ENCODE data around the gene STRIP1.
"Not testable (repeated sequence)": the region's sequence is repeated elsewhere in the genome, so short reads cannot be mapped to it uniquely, and the experiment has no call there.

STRIP1 gene

DNA sequence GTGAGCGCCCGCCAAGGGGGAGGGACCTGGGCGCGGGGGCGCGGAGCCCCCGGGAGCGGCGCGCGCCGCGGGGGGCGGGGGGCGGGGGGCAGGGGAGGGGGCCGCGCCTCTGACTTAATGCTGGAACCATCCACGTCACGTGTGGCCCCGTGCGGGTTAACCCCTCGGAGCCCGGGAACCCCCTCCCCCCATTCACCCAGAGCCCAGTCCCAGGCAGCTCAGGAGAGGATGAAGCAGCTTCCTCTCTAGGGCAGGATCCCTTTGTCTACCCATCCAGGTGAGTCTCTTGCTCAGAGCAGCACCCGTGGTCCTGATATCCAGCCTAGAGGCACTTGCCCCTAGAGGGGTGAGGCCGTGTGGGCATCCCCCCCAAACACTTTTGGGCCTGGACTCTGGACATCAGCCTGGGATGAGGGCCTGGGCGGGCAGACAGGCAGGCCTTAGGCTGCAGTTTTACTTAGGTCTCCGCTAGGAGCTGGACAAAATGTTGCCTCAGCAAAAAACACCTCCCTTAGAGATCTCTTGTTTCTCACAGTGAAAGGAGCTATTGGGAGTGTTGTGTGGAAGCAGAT is 36.3 kb downstream of the STRIP1 start, which contains the start of gene ALX3:
TSS of gene ALX3 (minus strand) at position 2 of the 572 bp plus-strand sequence. CDS start 60 bp downstream, outside the sequence.
- DNase-seq: no peak

DNA sequence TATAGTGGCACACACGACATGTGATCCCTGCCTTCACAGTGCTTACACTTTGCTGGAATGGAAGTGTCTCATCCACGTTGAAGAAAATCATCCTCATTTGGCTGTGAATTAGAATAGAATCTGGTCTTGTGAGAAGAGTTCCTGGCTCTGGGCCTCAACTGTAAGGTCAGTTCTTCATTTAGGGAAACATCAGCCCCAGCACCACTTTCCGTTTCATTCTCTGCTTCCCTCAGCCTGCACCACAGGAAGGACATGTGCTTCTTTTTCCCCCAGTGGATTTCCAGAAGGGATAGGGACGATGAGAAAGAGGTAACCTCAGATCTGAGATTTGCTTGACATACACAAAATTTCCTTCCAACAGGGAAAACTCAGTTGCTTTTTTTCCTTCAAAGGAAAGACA is 39.7 kb downstream of the STRIP1 start:
- DNase-seq: no peak

DNA sequence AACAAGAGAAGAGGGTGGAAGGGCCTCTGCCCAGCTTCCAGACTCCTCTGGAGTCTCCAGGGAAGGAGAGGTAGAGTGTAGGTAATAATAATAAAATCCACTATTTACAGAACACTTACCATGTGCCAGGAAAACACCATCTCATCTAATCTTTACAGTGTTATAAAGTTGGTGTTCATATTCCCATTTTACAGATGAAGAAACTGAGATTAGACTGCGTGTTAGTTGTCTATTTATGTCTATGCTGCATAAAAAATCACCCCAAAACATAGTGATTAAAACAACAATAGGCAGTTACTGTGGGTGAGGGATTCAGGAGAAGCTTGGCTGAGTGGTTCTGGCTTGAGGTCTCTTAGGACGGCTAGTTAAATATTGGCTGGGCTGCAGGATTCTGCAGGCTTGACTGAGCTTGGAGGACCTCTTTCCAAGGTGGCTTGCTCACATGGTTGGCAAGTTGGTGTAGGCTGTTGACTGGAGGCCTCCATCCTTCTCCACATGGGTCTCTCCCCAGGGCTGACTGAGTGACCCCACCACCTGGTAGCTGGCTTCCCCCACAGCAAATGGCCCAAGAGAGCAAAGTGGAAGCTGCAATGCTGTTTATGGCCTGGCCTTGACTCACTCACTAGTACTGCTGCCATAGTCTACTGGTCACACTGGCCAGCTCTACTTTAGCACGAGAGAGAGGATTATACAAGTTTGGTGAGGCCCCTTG is 42.5 kb downstream of the STRIP1 start:
- no peak for DNase-seq

DNA sequence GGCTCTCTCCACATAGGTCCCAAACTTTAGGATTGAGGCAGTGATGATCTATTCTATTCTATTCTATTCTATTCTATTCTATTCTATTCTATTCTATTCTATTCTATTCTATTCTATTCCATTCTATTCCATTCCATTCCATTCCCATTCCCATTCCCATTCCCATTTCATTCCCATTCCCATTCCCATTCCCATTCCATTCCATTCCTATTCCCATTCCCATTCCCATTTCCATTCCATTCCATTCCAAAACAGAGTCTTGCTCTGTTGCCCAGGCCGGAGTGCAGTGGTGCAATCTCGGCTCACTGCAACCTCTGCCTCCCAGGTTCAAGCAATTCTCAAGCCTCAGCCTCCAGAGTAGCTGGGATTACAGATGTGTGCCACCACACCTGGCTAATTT is 45.6 kb downstream of the STRIP1 start:
- not testable (repeated sequence) for DNase-seq

DNA sequence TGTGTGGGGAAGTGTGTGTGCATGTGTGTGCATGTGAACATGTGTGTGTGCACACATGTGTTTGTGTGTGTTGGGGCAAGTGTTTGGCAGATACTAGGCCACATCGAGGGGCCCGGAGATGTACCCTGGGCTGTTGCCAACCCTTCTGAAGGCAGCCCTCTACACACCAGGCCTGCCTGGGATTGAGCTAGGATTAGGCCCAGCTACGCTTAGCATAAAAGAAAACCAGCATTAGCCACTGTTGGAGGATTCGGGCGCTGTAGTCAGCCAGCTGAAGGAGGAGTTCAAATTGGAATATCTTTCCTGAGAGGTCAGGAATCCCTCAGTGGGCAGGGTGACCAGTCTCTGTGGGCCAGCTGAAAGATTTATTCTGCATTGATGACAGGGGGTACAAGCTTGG is 46.6 kb downstream of the STRIP1 start:
- no peak for DNase-seq

DNA sequence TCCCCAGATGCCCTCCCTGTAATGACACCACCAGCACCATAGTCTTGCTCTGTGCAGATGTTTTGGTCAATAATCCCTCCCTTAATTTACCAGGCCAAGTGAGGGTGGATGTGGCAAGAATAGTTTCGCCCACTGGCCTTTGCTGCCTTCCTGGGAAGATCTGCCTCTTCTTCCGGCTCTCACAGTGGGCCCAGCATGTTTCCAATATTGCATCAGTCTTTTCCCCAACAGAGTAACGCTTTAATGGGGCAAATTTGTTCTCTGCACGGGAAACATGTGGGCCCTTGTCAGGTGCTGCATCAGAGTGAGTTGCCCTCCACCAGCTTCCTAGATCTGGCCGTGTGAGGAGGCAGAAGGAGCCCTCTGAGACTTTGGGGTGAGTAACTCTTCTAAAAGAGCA is 48.1 kb downstream of the STRIP1 start:
- DNase-seq: no peak

DNA sequence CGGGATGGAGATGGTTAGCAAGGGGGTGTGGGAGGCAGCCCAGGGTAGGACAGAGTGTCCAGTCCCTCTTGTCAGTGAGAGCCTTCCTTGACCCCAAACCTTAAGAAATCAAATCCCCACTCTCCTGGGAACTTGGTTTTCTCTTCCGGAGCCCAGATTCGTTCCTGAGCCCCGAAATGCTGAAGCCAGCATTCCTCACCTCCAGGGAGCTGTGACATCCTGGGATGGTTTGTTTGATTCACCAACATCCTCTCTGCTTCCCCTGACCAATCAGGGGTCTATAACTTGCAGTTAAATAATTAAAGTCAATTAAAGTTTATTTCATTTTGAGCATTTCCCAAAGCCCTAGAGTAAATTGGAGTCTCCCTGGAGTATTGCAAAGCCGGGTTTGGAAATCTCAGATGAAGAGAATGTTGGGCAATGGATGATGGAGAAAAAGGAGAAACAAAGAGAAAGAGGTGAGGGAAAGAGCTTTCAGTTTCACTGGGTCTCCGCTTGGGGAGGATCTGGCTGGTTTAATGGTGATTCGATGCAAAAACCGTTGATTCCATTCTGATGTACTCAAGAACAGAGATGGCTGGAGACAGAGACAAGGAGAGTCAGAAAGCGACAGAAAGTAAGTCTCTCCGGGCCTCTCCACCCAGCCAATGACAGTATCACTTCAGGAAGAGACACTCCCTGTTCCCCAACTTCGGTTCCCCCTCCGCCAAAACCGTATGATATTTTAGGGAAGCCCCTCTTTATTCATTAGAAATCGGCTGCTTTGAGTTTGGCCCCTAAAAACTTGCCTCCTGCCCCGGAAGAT is 48.8 kb downstream of the STRIP1 start:
- DNase-seq: no peak

DNA sequence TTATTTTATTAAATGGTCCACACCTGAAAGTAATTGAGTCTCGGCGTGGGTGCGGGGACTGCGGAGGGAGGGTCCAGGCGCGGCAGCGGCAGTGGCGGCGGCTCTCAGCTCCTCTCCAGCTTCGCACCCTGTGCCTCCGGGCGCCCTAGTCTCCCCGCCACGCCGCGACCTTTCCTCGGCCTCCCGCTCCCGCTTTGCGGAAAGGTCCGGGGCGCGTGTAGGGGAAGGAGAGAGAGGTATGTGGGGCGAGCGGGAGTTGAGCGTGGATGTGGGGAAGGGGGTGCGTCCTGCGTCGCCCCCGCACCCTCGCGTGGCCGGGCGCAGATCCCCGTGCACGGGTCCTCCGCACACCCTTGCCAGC is 49.4 kb downstream of the STRIP1 start:
- no peak for DNase-seq

DNA sequence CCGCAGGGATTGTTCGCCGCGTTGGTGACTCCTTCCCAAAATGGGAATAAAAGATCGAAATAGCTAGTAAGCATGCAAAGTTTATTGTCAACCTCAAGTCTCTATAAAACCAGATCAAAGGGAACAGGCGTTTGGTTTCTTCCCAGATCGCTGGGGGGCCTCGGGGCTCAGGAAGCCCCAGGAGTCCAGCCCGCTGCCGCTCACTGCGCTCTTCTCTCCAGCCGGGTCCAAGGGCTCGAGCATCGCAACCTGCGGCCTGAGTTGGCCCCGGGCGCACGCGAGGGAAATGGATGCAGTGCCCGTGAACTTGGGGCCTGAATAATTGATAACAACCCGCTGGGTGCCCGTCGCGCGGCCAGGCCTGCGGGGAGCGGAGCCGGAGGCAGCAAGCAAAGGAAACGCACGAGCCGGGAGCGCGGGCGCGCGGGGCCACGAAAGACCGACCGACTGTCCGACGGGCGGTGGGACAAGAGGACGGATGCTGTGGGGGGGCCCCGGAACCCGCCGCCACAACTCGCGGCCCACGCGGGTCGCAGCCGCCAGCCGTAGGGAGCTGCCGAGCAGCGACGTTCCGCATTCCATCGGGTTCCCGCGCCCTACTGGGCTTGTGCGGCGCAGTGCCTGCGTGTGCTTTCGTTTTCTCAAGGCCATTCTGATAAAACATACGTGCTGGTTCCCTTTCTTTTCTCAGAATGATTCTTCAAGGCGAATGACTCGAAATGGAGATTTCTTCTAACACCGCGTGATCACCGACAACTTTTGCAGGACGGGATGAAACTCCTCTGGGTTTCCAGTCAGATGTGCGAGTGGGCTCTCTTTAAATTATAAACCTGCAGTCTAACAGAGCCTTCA is 50.0 kb downstream of the STRIP1 start:
- peak; percentile 22 for DNase-seq

DNA sequence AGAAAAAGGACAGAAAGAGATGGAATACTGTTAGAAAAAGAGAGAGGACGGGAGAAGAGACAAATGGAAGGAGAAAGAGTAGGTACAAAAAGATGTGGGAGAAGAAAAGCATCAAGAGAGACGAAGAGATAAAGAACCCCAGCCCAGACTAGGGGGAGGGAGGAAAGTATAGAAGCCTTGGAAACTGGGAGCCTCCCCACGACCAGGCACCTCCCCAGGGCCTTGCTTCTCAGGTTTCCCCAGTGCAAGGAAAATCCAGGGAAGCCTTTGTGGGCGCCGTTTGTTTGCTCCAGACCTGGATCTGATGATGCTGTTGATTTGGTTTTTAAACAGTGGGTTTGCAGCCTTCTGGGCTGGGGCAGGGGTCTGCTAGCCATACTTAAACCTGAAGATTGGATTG is 51.2 kb downstream of the STRIP1 start:
- DNase-seq: no peak

DNA sequence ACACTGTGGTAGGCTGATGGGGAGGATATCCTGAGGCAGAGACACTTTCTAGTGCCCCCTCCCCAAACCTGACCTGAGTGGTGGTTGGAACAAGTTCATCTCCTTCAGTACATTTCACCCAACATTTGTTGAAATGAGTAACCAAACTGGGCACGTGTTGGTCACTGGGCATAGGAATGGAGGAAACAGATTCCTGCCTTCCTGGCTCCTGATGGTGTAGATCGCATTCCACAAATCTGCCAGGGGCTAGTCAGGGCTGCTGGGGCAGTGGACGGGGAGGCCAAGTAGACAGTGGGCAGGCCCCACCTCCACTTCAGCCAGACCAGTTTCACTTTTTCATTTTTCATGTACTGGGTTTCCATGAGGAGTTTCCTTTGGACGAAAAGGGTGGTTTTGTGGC is 52.5 kb downstream of the STRIP1 start:
- no peak for DNase-seq

DNA sequence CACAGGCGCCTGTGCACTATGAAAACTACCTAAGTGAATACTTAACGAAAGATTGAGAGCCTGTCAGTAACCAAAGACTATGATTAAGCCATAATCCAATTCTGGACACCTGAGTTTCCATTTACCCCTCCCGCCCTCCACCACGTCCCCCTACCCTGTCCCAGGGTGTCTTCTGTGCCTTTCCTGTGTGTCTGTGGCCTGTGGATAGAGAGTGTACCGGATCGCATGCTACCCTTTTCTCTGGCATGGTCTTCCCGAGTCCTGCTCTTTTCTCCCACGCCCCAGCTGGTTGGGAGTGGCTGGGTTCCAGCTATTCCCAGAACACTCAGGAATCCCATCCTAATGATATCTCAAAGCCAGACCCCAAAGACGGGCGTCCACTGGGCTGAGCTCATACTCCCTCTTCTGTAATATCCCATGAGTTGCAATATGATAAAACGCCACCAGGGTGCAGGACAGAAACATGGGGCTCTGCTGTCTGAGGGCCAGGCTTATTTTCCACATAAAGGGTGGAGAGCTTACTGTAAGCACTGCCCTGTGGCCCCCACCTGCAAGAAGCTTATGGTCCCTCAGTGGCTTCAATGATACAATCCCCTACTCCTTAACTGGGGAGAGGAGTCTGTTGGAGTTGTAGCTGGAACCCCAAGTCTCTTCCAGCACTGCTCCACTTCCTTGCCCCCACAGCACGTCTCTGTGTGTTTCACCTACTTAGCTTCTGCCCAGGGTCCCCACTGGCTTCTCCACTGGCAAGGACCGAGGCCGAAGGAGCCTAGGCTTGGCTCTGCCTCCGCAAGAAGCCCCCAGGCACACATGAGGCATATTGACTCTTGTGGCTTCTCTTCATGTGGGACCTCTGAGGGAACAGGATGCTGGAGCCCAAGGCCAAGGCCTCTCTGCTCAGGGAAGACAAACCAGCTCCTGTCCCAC is 53.7 kb downstream of the STRIP1 start:
- DNase-seq: peak; percentile 56

DNA sequence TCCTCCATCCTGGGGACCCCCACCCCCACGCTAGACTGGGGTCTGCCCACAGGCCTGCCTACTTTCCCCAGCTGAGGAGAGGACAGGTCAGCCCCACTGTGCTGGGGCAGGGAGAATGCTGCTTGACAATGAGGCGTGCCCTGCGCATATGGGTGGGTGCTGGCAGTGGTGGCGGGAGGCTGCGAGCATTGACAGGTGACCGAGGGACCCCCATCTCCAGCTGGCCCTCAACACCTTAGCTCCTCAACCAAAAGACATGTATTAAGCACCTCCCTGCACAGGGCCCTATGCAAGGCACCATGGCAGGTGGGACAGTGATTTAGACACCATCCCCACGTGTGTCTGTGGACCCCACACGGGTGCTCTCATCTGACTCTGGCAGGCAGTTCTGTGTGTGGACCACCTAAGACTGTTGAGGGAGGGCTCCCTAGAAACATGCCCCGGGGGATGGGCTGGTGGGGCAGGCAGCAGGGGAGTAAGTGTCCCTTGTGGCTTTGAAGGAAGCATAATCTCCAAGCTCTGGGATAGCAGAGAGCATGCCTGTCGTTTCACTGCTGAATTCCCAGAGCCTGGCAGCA is 54.4 kb downstream of the STRIP1 start:
- DNase-seq: no peak

DNA sequence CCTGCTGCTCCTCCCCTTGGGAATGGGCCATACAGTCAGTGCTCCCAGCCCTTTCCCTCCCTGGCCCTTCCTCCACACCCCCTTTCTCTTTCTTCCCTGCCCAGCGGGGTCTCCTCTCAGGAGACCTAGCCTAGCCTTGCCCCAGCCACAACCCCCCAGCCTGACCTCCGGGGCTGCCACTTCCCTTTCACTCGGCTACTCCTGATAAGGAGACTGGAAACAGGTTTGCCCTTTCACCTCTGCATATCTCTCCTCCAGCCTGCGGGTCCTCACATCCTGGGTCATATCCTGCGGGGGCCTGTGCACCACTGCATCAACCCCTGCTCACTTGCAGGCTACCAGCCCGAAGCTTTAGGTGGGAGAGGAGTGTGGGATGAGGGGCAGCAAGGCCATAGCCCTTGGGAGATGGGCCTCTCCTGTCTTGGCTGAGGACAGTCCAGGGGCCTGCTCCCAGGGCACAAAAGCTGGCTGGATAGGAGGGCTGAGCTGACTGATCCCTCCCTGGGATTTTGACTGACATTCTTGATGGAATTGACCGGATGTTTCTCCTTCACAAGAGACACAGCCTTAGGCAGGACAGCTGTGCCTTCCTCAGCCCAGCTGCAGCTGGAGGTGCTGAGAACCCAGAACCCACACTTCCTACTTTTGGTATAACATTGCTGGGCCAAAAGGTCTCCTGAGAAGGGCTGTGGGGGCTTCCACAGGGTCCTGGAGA is 55.3 kb downstream of the STRIP1 start:
- no peak for DNase-seq

DNA sequence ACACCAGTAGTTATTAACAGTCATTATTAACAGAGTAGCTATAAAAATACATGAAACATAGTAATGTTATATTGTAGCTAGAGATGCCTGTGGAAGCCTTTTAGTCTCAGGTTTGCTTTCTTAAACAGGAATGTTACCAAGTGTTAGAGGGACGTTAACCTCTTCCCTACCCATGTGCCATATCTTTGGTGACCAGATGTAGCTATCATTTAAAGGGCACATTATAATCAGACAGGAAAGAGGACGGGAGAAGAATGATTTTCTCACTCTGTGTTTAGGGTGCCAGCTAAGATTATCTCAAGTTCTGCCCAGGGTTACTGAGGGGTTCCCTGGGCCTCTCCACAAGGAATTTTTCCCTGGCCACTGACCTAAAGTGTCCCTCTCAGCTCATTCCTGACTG is 57.0 kb downstream of the STRIP1 start:
- DNase-seq: no peak

DNA sequence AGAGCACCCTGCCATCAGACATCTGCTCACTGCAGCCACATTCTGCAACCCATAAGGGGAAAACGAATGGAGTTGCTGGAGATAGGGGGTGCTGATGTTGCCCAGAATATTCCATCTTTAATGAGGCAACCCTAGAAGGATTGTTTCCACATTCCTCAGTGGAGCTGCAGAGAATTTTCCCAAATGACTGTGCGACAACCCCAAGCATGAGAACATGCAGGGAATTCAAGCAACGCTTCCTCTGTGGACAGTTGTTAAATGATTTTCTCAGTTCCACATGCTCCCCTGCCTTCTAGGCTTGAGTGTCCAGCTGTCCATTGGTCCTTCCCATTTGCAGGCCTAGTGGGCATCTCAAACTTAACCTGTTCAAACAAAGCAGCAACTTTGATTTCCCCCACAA is 57.4 kb downstream of the STRIP1 start:
- no peak for DNase-seq

DNA sequence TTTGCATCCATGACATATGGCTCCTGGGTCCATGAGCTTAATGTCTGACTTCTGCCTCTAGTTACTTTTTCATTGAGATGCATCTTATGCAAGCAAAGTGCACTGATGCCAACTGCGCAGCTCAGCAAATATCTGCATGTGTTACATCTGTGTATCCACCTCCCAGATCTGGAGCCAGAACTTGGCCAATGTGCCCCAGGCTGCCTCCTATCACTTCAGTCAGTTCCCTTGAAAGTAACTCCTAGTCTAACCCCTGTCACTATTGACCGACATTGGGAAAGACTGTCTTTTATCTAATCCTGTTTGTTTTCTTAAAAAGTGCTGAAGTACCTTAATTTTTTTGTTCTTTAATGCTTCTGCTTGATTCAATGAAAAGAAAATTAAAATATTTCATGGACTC is 58.6 kb downstream of the STRIP1 start:
- no peak for DNase-seq

DNA sequence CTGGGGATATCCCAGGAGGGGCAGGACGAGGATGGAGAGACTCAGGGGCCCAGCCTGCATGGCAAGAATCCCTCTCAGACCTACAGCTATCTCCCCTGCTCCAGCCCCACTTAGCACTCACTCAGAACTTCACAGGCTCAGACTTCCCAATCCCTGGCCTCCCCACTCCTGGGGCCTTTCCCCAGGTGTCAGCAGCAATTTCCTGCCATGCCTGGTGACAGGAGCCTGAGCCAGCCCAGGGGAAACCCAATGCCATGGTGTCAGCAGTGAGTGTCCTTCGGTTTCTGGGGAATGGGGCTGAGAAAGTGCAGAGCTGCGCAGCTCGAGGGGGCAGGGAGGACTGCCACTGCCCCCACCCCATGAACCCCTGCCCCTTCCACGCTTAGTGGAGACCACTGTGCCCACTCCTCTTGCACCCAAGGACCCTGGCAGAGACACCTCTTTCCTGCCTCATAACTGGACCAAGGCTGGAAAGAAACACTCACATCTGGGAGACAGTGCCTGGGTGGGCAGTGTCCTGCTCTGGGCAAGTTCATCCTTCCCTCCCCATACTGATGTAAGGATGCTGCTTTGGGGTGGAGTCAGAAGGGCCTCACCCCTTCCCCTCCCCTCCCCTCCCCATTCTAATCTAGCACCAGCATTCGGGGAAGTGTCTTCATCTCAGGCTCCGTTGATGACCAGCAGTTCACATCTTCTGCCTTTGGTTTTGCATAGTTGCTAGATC is 60.7 kb downstream of the STRIP1 start:
- no peak for DNase-seq

DNA sequence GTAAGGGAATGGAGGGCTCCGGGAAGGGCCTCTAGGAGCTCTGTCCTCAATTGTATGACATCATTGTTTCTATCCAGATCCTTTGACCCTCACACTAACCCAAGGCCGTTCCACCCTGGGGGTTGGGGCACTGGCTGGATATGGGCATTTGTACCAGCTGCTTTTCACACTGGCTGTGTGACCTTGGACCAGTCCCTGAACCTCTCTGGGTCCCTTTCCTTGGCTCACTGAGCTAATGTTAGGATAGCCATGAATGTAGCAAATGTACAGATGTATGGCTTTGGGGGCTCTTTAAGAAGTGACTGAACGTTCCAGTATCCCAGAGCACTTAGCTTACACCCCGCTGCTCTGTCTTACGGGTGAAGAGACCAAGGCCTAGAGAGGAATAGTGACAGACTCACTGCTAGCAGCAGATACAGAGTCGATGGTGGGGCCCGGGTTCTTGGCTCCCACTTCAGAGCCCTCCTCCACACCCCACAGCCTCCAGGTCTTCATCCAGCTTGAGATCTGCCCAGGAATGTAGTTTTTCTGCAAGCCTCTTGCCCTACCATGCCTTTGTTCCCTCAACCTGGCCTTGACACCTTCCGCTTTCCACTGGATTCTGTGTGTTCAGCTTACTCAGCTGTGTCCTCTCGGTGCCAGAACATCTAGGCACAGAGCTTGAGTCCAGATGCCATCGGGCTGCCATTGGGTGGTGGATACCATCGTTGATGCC is 63.2 kb downstream of the STRIP1 start:
- no peak for DNase-seq

All from CD4-positive, alpha-beta T cell treated with Interleukin-10 for 1 hour (primary cell).